CD1c-positive myeloid dendritic cell (primary cell): ENCODE results near the gene HS3ST2.
"Not testable (repeated sequence)": the region's sequence is repeated elsewhere in the genome, so short reads cannot be mapped to it uniquely, and the experiment has no call there.

Experiments
- DNase-seq: peaks from one replicate; pipeline ENCODE4 v3.0.0-alpha.2; 2016; ENCODE audit errors: extremely low spot score

HS3ST2 gene

GRCh38 chr16:22878955-22879354, 65.0 kb downstream of the HS3ST2 start:
- DNase-seq, result no peak

- DNase-seq, result no peak
These were observed 65.5 kb downstream of the HS3ST2 start for GRCh38 chr16:22879466-22879865.

- DNase-seq, result no peak
These were observed 69.0 kb downstream of the HS3ST2 start for GRCh38 chr16:22882981-22883380.

GRCh38 chr16:22885951-22886350, 72.0 kb downstream of the HS3ST2 start:
- DNase-seq, result no peak

- DNase-seq, result no peak
These were observed 73.0 kb downstream of the HS3ST2 start for GRCh38 chr16:22886927-22887326.

- no peak for DNase-seq
These were observed 73.5 kb downstream of the HS3ST2 start for GRCh38 chr16:22887445-22887844.

GRCh38 chr16:22888791-22889190, 74.8 kb downstream of the HS3ST2 start:
- DNase-seq, result no peak

- no peak for DNase-seq
These were observed 77.0 kb downstream of the HS3ST2 start for GRCh38 chr16:22890976-22891375.

GRCh38 chr16:22897184-22897583, 83.2 kb downstream of the HS3ST2 start:
- no peak for DNase-seq

GRCh38 chr16:22898131-22898530, 84.2 kb downstream of the HS3ST2 start:
- DNase-seq, result no peak

GRCh38 chr16:22898874-22899348, 84.9 kb downstream of the HS3ST2 start:
- peak; percentile 76 for DNase-seq

GRCh38 chr16:22899567-22899966, 85.6 kb downstream of the HS3ST2 start:
- not testable (repeated sequence) for DNase-seq

- no peak for DNase-seq
These were observed 86.9 kb downstream of the HS3ST2 start for GRCh38 chr16:22900863-22901262.

- no peak for DNase-seq
These were observed 87.6 kb downstream of the HS3ST2 start for GRCh38 chr16:22901563-22901962.

GRCh38 chr16:22903716-22904115, 89.8 kb downstream of the HS3ST2 start:
- no peak for DNase-seq

GRCh38 chr16:22912654-22913053, 98.7 kb downstream of the HS3ST2 start:
- DNase-seq, result no peak

GRCh38 chr16:22915003-22915402, 101.0 kb downstream of the HS3ST2 start:
- DNase-seq, result no peak

GRCh38 chr16:22923491-22923890, 109.5 kb downstream of the HS3ST2 start:
- DNase-seq, result no peak

- DNase-seq, result no peak
These were observed 110.5 kb downstream of the HS3ST2 start for GRCh38 chr16:22924492-22924891.

GRCh38 chr16:22926105-22926751, 112.3 kb downstream of the HS3ST2 start:
- no peak for DNase-seq

- no peak for DNase-seq
These were observed 113.3 kb downstream of the HS3ST2 start for GRCh38 chr16:22927306-22927705.

- no peak for DNase-seq
These were observed 115.0 kb downstream of the HS3ST2 start for GRCh38 chr16:22928882-22929435.

- no peak for DNase-seq
These were observed 115.5 kb downstream of the HS3ST2 start for GRCh38 chr16:22929461-22929860.
